ENCODE results near the gene COL6A2.

GRCh38 chr21:46154155-46154954 is 56.4 kb downstream of the COL6A2 start:
- TF ChIP-seq EZH2 (IDR thresholded peaks at IDR 0.05; ENCODE audit: borderline replicate concordance, low read length): no peak
- TF ChIP-seq CTCF (conservative IDR thresholded peaks at IDR 0.05 in 1 of 2, IDR thresholded peaks at IDR 0.05 in 1 of 2; ENCODE audit: extremely low read depth in 1 of 2, insufficient read depth in 1 of 2, low read depth in 1 of 2, low read length in 2 of 2): no peak
